ENCODE results near the gene DNASE1L3.

The DNASE1L3 gene

GRCh38 chr3:58152225-58153015 is 58.4 kb downstream of the DNASE1L3 start:
- Histone ChIP-seq H3K27ac (ENCODE audit: low read depth, low read length) (no peak overlapping the region), H3K27me3 (ENCODE audit: control insufficient read depth in 5 of 5, insufficient read depth in 4 of 5, low read length in 5 of 5) (no peaks in the 10 kb centered on the region), H3K9ac (ENCODE audit: low read length in 5 of 5) (no peak overlapping the region), H3K4me3 (ENCODE audit: low read depth in 1 of 5, low read length in 5 of 5) (no peak overlapping the region), H3K9me3 (ENCODE audit: control insufficient read depth in 5 of 5, low read length in 5 of 5) (no peaks in the 10 kb centered on the region), H3K4me1 (ENCODE audit: control insufficient read depth in 5 of 5, insufficient read depth in 5 of 5, low read length in 5 of 5) (no peaks in the 10 kb centered on the region), H3K36me3 (ENCODE audit: control insufficient read depth in 5 of 5, insufficient read depth in 5 of 5, low read length in 5 of 5) (peaks cover 0 to 86% (median 74%) of the 10 kb centered on the region in 5 donors)

GRCh38 chr3:58151637-58152036 is 59.1 kb downstream of the DNASE1L3 start:
- Histone ChIP-seq H3K36me3 (ENCODE audit: control insufficient read depth in 5 of 5, insufficient read depth in 5 of 5, low read length in 5 of 5) (peaks cover 0 to 86% (median 77%) of the 10 kb centered on the region in 5 donors), H3K9ac (ENCODE audit: low read length in 5 of 5) (no peak overlapping the region), H3K4me1 (ENCODE audit: control insufficient read depth in 5 of 5, insufficient read depth in 5 of 5, low read length in 5 of 5) (no peaks in the 10 kb centered on the region), H3K9me3 (ENCODE audit: control insufficient read depth in 5 of 5, low read length in 5 of 5) (no peaks in the 10 kb centered on the region), H3K27ac (ENCODE audit: low read depth, low read length) (no peak overlapping the region), H3K4me3 (ENCODE audit: low read depth in 1 of 5, low read length in 5 of 5) (no peak overlapping the region), H3K27me3 (ENCODE audit: control insufficient read depth in 5 of 5, insufficient read depth in 4 of 5, low read length in 5 of 5) (no peaks in the 10 kb centered on the region)

GRCh38 chr3:58150810-58151199 is 60.0 kb downstream of the DNASE1L3 start:
- no peaks in the 10 kb centered on the region for H3K27me3 ChIP-seq (ENCODE audit: control insufficient read depth in 5 of 5, insufficient read depth in 4 of 5, low read length in 5 of 5)
- no peak overlapping the region for H3K4me3 ChIP-seq (ENCODE audit: low read depth in 1 of 5, low read length in 5 of 5)
- no peak overlapping the region for H3K27ac ChIP-seq (ENCODE audit: low read depth, low read length)
- H3K9ac ChIP-seq (ENCODE audit: low read length in 5 of 5), result no peak overlapping the region
- H3K36me3 ChIP-seq (ENCODE audit: control insufficient read depth in 5 of 5, insufficient read depth in 5 of 5, low read length in 5 of 5), result peaks cover 0 to 87% (median 81%) of the 10 kb centered on the region in 5 donors
- H3K9me3 ChIP-seq (ENCODE audit: control insufficient read depth in 5 of 5, low read length in 5 of 5), result no peaks in the 10 kb centered on the region
- H3K4me1 ChIP-seq (ENCODE audit: control insufficient read depth in 5 of 5, insufficient read depth in 5 of 5, low read length in 5 of 5), result no peaks in the 10 kb centered on the region

- H3K4me3 ChIP-seq (ENCODE audit: low read depth in 1 of 5, low read length in 5 of 5), result no peak overlapping the region
- no peaks in the 10 kb centered on the region for H3K9me3 ChIP-seq (ENCODE audit: control insufficient read depth in 5 of 5, low read length in 5 of 5)
- H3K27me3 ChIP-seq (ENCODE audit: control insufficient read depth in 5 of 5, insufficient read depth in 4 of 5, low read length in 5 of 5), result no peaks in the 10 kb centered on the region
- no peak overlapping the region for H3K27ac ChIP-seq (ENCODE audit: low read depth, low read length)
- no peak overlapping the region for H3K9ac ChIP-seq (ENCODE audit: low read length in 5 of 5)
- peaks cover 0 to 89% (median 81%) of the 10 kb centered on the region in 5 donors for H3K36me3 ChIP-seq (ENCODE audit: control insufficient read depth in 5 of 5, insufficient read depth in 5 of 5, low read length in 5 of 5)
- no peaks in the 10 kb centered on the region for H3K4me1 ChIP-seq (ENCODE audit: control insufficient read depth in 5 of 5, insufficient read depth in 5 of 5, low read length in 5 of 5)
Observed at GRCh38 chr3:58150130-58150809, 60.5 kb downstream of the DNASE1L3 start.

- peaks cover 0 to 83% (median 81%) of the 10 kb centered on the region in 5 donors for H3K36me3 ChIP-seq (ENCODE audit: control insufficient read depth in 5 of 5, insufficient read depth in 5 of 5, low read length in 5 of 5)
- H3K9me3 ChIP-seq (ENCODE audit: control insufficient read depth in 5 of 5, low read length in 5 of 5), result no peaks in the 10 kb centered on the region
- no peak overlapping the region for H3K4me3 ChIP-seq (ENCODE audit: low read depth in 1 of 5, low read length in 5 of 5)
Observed at GRCh38 chr3:58148049-58148448, 62.7 kb downstream of the DNASE1L3 start.

GRCh38 chr3:58144478-58145325 is 66.1 kb downstream of the DNASE1L3 start:
- Histone ChIP-seq H3K27ac (ENCODE audit: low read depth, low read length) (no peak overlapping the region), H3K9me3 (ENCODE audit: control insufficient read depth in 5 of 5, low read length in 5 of 5) (no peaks in the 10 kb centered on the region), H3K27me3 (ENCODE audit: control insufficient read depth in 5 of 5, insufficient read depth in 4 of 5, low read length in 5 of 5) (no peaks in the 10 kb centered on the region), H3K36me3 (ENCODE audit: control insufficient read depth in 5 of 5, insufficient read depth in 5 of 5, low read length in 5 of 5) (peaks cover 0 to 83% (median 79%) of the 10 kb centered on the region in 5 donors), H3K4me3 (ENCODE audit: low read depth in 1 of 5, low read length in 5 of 5) (no peak overlapping the region), H3K9ac (ENCODE audit: low read length in 5 of 5) (no peak overlapping the region), H3K4me1 (ENCODE audit: control insufficient read depth in 5 of 5, insufficient read depth in 5 of 5, low read length in 5 of 5) (peaks cover 0 to 18% (median 14%) of the 10 kb centered on the region in 5 donors)

More at GRCh38 chr3:58148049-58148448, 62.7 kb downstream of the DNASE1L3 start:
- no peaks in the 10 kb centered on the region for H3K27me3 ChIP-seq (ENCODE audit: control insufficient read depth in 5 of 5, insufficient read depth in 4 of 5, low read length in 5 of 5)
- H3K4me1 ChIP-seq (ENCODE audit: control insufficient read depth in 5 of 5, insufficient read depth in 5 of 5, low read length in 5 of 5), result peaks cover 0 to 8% (median 6%) of the 10 kb centered on the region in 5 donors
- H3K9ac ChIP-seq (ENCODE audit: low read length in 5 of 5), result no peak overlapping the region
- H3K27ac ChIP-seq (ENCODE audit: low read depth, low read length), result no peak overlapping the region

- H3K4me3 ChIP-seq (ENCODE audit: low read depth in 1 of 5, low read length in 5 of 5), result no peak overlapping the region
- H3K36me3 ChIP-seq (ENCODE audit: control insufficient read depth in 5 of 5, insufficient read depth in 5 of 5, low read length in 5 of 5), result peaks cover 0 to 80% (median 77%) of the 10 kb centered on the region in 5 donors
- H3K9me3 ChIP-seq (ENCODE audit: control insufficient read depth in 5 of 5, low read length in 5 of 5), result no peaks in the 10 kb centered on the region
- H3K4me1 ChIP-seq (ENCODE audit: control insufficient read depth in 5 of 5, insufficient read depth in 5 of 5, low read length in 5 of 5), result peaks cover 0 to 18% (median 14%) of the 10 kb centered on the region in 5 donors
- no peak overlapping the region for H3K27ac ChIP-seq (ENCODE audit: low read depth, low read length)
- H3K9ac ChIP-seq (ENCODE audit: low read length in 5 of 5), result no peak overlapping the region
- no peaks in the 10 kb centered on the region for H3K27me3 ChIP-seq (ENCODE audit: control insufficient read depth in 5 of 5, insufficient read depth in 4 of 5, low read length in 5 of 5)
Observed at GRCh38 chr3:58143417-58144055, 67.2 kb downstream of the DNASE1L3 start.
